Endothelial cell (in vitro differentiated cells): Measurements from ENCODE around the gene SMARCD2. TPM values are rescaled to one million over a fixed set of nuclear protein-coding genes. Genes with fewer than 3 reads are reported as not detected.
A peak's percentile ranks its signal among the peaks of the same experiment; 100 is the strongest.

Experiments
- DNase-seq: peaks from one replicate; pipeline ENCODE4 v3.0.0; 2021; ENCODE audit warnings: low spot score
- H3K27ac Mint-ChIP-seq: one replicate; pipeline ENCODE4 v1.8.0; 2021; ENCODE audit warnings: mixed read lengths, inconsistent platforms; ENCODE audit not compliant: unreplicated experiment
- H3K27me3 Mint-ChIP-seq: one replicate; pipeline ENCODE4 v1.8.0; 2021; ENCODE audit warnings: mild to moderate bottlenecking, moderate library complexity, mixed read lengths, inconsistent platforms; ENCODE audit not compliant: unreplicated experiment
- H3K36me3 Mint-ChIP-seq: one replicate; pipeline ENCODE4 v1.8.0; 2021; ENCODE audit warnings: mild to moderate bottlenecking, low read depth, mixed read lengths, inconsistent platforms; ENCODE audit not compliant: unreplicated experiment
- H3K4me1 Mint-ChIP-seq: one replicate; pipeline ENCODE4 v1.8.0; 2021; ENCODE audit warnings: mild to moderate bottlenecking, mixed read lengths, inconsistent platforms; ENCODE audit not compliant: unreplicated experiment
- H3K4me3 Mint-ChIP-seq: one replicate; pipeline ENCODE4 v1.8.0; 2021; ENCODE audit warnings: mild to moderate bottlenecking, mixed read lengths, inconsistent platforms; ENCODE audit not compliant: unreplicated experiment
- H3K9me3 Mint-ChIP-seq: one replicate; pipeline ENCODE4 v1.8.0; 2021; ENCODE audit warnings: mixed read lengths, inconsistent platforms; ENCODE audit not compliant: unreplicated experiment
- total RNA-seq: library from RNA; stranded (reverse); fragmentation: NEBNext Ultra II Directional; extraction: Animal tissue kit (Norgen Biotek cat#: 25700); gene quantifications from one replicate; pipeline ENCODE4 v1.2.1, GENCODE V29; 2021; ENCODE audit not compliant: unreplicated experiment
- TF ChIP-seq, protein P1 (sequence below): fragments of 200-600 bp; sonication (generic); IDR thresholded peaks from one replicate; pipeline ENCODE4 v1.5.0; 2021; ENCODE audit warnings: antibody characterized with exemption; ENCODE audit not compliant: unreplicated experiment

SMARCD2 gene
- total RNA-seq, 1 donor from 2014 or later: 57.3 TPM

DNA sequence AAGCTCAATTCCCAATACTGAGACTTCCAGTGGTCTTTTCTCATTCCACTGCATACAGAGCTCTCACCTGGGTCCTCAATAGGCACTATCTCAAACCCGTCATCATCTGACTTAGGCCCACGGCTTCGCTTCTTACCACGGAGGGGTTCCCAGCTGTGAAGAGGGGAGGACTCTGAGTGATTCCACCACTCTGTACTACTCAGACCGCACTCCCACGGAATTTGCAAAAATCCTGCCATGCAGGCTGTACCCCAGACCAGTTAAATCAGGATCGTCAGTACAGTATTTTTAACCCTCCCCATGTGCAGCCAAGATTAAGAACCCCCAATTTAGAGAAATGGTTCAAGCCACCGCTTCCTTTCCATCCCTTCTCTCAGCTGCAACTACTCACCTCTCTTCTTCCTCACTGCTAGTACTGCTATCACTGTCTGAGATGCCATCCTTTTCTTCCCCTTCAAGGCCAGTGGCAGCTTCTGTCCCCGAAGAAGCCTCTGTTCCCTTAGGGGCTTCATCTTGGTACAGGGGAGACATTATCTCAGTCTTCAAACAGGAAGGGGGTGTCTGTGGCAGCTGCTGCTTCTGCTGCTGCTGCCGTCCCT, 21.4 kb downstream of the SMARCD2 start:
- H3K27ac Mint-ChIP-seq: peak overlapping the region; percentile 64
- no peak for DNase-seq
- H3K9me3 Mint-ChIP-seq: no peaks in the 10 kb centered on the region
- H3K4me3 Mint-ChIP-seq: peak overlapping the region; percentile 76
- H3K4me1 Mint-ChIP-seq: peaks cover 10% of the 10 kb centered on the region
- peaks cover 72% of the 10 kb centered on the region for H3K36me3 Mint-ChIP-seq
- TF ChIP-seq, protein P1, sequence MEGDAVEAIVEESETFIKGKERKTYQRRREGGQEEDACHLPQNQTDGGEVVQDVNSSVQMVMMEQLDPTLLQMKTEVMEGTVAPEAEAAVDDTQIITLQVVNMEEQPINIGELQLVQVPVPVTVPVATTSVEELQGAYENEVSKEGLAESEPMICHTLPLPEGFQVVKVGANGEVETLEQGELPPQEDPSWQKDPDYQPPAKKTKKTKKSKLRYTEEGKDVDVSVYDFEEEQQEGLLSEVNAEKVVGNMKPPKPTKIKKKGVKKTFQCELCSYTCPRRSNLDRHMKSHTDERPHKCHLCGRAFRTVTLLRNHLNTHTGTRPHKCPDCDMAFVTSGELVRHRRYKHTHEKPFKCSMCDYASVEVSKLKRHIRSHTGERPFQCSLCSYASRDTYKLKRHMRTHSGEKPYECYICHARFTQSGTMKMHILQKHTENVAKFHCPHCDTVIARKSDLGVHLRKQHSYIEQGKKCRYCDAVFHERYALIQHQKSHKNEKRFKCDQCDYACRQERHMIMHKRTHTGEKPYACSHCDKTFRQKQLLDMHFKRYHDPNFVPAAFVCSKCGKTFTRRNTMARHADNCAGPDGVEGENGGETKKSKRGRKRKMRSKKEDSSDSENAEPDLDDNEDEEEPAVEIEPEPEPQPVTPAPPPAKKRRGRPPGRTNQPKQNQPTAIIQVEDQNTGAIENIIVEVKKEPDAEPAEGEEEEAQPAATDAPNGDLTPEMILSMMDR: no peak
- peaks cover 21% of the 10 kb centered on the region for H3K27me3 Mint-ChIP-seq

DNA sequence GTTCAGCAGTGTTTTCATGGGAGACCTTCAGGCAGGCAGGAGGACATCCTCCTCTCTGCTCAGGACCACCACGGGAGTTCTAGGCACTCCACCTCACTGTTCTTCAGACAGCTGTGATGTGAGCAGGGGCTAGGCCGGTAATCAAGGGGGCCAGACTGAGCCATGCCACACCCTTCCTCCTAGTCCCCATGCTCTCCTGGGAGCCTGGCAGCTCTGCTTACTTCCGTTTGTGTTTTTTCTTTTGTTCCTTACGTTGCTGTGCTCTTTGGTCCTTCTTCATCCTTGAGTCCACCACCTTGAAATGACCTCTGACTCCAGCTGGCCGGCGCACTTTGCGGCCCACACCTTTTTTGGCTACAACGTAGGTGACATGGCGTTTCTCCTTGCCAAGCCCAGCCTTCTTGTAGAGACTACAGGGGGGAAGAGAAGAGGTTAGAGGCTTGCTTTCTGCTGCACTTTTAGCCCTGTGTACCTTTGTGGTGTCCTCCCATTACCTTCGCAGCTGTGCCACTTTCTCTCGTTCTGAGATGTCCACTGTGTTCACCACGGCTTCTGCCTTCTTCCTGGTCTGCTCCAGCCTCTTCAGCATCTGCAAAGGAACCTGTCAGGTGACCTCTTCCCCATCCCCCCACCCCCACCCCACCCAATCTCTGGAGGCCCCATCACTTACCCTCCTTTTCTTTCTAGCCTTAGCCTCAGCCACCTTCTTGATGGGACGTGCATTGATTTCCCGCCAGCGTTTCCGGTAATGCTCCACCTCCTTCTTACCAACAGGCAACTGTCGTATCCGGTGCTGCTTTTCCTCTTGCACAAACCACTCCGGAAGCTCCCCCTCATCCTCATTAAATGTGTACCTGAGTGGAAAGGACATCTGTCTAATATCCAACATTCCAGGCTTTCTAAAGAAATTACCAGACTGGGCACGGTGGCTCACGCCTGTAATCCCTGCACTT, 22.6 kb downstream of the SMARCD2 start:
- Mint-ChIP-seq H3K27me3 (peaks cover 18% of the 10 kb centered on the region), H3K4me1 (peaks cover 2% of the 10 kb centered on the region), H3K9me3 (no peaks in the 10 kb centered on the region), H3K36me3 (peaks cover 67% of the 10 kb centered on the region), H3K27ac (no peak overlapping the region), H3K4me3 (peak overlapping the region; percentile 15)
- no peak for DNase-seq
- TF ChIP-seq, protein P1: no peak

DNA sequence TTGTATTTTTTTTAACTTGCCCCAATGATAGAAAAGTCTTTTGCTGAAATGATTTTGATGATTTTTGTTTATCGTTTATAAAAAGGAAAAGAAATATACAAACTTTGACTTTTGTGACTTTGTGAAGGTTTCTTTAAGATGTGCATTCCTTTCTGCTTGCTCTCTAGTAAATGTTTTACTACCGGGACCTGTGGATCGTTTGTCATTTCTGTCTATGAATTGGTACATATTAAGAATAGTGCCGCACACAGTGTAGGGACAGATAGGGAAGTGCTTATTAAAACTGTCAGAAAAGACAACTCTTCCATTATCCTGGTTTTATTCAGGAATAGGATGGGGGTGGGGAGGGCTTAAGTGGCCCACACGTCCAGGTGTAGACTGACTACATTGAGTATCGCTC, 23.4 kb downstream of the SMARCD2 start:
- Mint-ChIP-seq H3K27me3 (peaks cover 13% of the 10 kb centered on the region), H3K4me3 (peak overlapping the region; percentile 14), H3K4me1 (peaks cover 2% of the 10 kb centered on the region), H3K36me3 (peaks cover 60% of the 10 kb centered on the region), H3K9me3 (no peaks in the 10 kb centered on the region), H3K27ac (no peak overlapping the region)
- no peak for DNase-seq
- TF ChIP-seq, protein P1: no peak

DNA sequence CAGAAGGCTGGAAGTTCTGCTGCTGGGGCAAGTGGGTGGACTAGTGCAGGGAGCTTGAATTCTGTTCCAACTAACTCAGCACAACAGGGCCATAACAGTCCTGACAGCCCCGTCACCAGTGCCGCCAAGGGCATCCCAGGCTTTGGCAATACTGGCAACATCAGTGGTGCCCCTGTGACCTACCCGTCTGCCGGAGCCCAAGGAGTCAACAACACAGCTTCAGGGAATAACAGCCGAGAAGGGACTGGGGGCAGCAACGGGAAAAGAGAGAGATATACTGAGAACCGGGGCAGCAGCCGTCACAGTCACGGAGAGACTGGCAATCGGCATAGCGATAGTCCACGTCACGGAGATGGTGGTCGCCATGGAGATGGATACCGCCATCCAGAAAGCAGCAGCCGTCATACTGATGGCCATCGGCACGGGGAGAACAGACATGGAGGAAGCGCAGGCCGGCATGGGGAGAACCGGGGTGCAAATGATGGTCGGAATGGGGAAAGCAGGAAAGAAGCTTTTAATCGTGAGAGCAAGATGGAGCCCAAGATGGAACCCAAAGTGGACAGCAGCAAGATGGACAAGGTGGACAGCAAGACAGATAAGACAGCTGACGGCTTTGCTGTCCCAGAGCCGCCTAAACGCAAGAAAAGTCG, 24.6 kb downstream of the SMARCD2 start:
- Mint-ChIP-seq H3K4me3 (peak overlapping the region; percentile 31), H3K9me3 (no peaks in the 10 kb centered on the region), H3K27ac (peak overlapping the region; percentile 18), H3K4me1 (peaks cover 2% of the 10 kb centered on the region), H3K27me3 (peaks cover 7% of the 10 kb centered on the region), H3K36me3 (peaks cover 57% of the 10 kb centered on the region)
- DNase-seq: no peak
- TF ChIP-seq, protein P1: no peak
